Midbrain (tissue), 1 donor: ENCODE measurements around the gene RANBP1.

Source experiments
- DNase-seq: peaks from one replicate; lab custom pipeline; 2025; lab: John Stamatoyannopoulos, UW

Gene RANBP1

GRCh38 chr22:20125201-20126174 lies 9.6 kb downstream of the RANBP1 start:
- DNase-seq, result no peak

- DNase-seq, result no peak
Observed at GRCh38 chr22:20126284-20127029, 10.6 kb downstream of the RANBP1 start.

- no peak for DNase-seq
Observed at GRCh38 chr22:20127318-20127868, 11.5 kb downstream of the RANBP1 start.

- DNase-seq, result no peak
Observed at GRCh38 chr22:20127869-20128618, 12.1 kb downstream of the RANBP1 start.

- no peak for DNase-seq
Observed at GRCh38 chr22:20128619-20128901, 12.7 kb downstream of the RANBP1 start.

GRCh38 chr22:20128902-20129746 lies 13.2 kb downstream of the RANBP1 start:
- no peak for DNase-seq

- no peak for DNase-seq
Observed at GRCh38 chr22:20129747-20130014, 13.8 kb downstream of the RANBP1 start.

- DNase-seq, result no peak
Observed at GRCh38 chr22:20130319-20130718, 14.4 kb downstream of the RANBP1 start.

GRCh38 chr22:20130731-20131596 lies 15.1 kb downstream of the RANBP1 start:
- DNase-seq, result peak; percentile 89

- peak; percentile 26 for DNase-seq
Observed at GRCh38 chr22:20131597-20131858, 15.6 kb downstream of the RANBP1 start, which contains the start of gene ZDHHC8. Gene ZDHHC8 (plus strand): TSS chr22:20131804. CDS start chr22:20131948, 144 bp downstream.

GRCh38 chr22:20131859-20132685 lies 16.2 kb downstream of the RANBP1 start:
- DNase-seq, result no peak

GRCh38 chr22:20132686-20133246 lies 16.9 kb downstream of the RANBP1 start:
- no peak for DNase-seq

- no peak for DNase-seq
Observed at GRCh38 chr22:20133930-20134549, 18.1 kb downstream of the RANBP1 start.

GRCh38 chr22:20135265-20135664 lies 19.4 kb downstream of the RANBP1 start:
- no peak for DNase-seq

GRCh38 chr22:20135806-20136602 lies 20.1 kb downstream of the RANBP1 start:
- no peak for DNase-seq

GRCh38 chr22:20136603-20136873 lies 20.6 kb downstream of the RANBP1 start:
- no peak for DNase-seq

- no peak for DNase-seq
Observed at GRCh38 chr22:20137113-20137512, 21.2 kb downstream of the RANBP1 start.

- DNase-seq, result no peak
Observed at GRCh38 chr22:20137671-20138416, 21.9 kb downstream of the RANBP1 start.
